Activated CD8-positive, alpha-beta T cell treated with anti-CD3 and anti-CD28 coated beads for 36 hours (primary cell): ENCODE measurements around the gene PLXNB1. TPM values are rescaled to one million over a fixed set of nuclear protein-coding genes. Genes with fewer than 3 reads are reported as not detected.

Experiments
- ATAC-seq: fragments of 200-7000 bp; cut with Tn5 transposase; one replicate; pipeline ENCODE4 v1.10.0; 2021; ENCODE audit warnings: mild to moderate bottlenecking, moderate library complexity
- CTCF ChIA-PET: fragments of 350-600 bp; sonication (Branson Sonifier 250); formaldehyde crosslinking; loops from one replicate; lab custom pipeline; 2021; ENCODE audit warnings: antibody characterized with exemption; lab: Charles Lee
- POLR2A ChIA-PET: fragments of 350-600 bp; sonication (Branson Sonifier 250); formaldehyde crosslinking; loops from one replicate; lab custom pipeline; 2021; ENCODE audit warnings: antibody characterized with exemption; lab: Charles Lee
- DNase-seq: peaks from one replicate; pipeline ENCODE4 v3.0.0-alpha.2; 2020
- H3K27ac Mint-ChIP-seq: one replicate; pipeline ENCODE4 v1.8.0; 2021; ENCODE audit warnings: mild to moderate bottlenecking, mixed read lengths
- H3K27me3 Mint-ChIP-seq: one replicate; pipeline ENCODE4 v1.8.0; 2021; ENCODE audit warnings: mixed read lengths
- H3K36me3 Mint-ChIP-seq: one replicate; pipeline ENCODE4 v1.8.0; 2021; ENCODE audit warnings: low read depth, mixed read lengths
- H3K4me1 Mint-ChIP-seq: one replicate; pipeline ENCODE4 v1.8.0; 2021; ENCODE audit warnings: low read depth, mixed read lengths
- H3K4me3 Mint-ChIP-seq: one replicate; pipeline ENCODE4 v1.8.0; 2021; ENCODE audit warnings: mild to moderate bottlenecking, moderate library complexity, mixed read lengths
- H3K9me3 Mint-ChIP-seq: one replicate; pipeline ENCODE4 v1.8.0; 2021; ENCODE audit warnings: mixed read lengths
- intact Hi-C: fragments of 100-400 bp; cut with micrococcal nuclease; formaldehyde crosslinking; loops from one replicate; pipeline ENCODE4 v1.10.0; 2022
- total RNA-seq, 2 experiments: library from RNA; stranded (reverse); gene quantifications; one replicate each; pipeline ENCODE4 v1.2.3, GENCODE V29; 2021
- TF ChIP-seq, protein P1 (sequence below): fragments of 200-600 bp; IDR thresholded peaks from one replicate; pipeline ENCODE4 v1.8.0; 2022; ENCODE audit warnings: antibody characterized with exemption, mild to moderate bottlenecking

Gene PLXNB1
- total RNA-seq, 2 experiments from 2014 or later = 3.7 TPM

GRCh38 chr3:48427630-48427962, 2.3 kb downstream of the PLXNB1 start:
- CTCF ChIA-PET = interaction anchor here (1.0 to 2.9 kb wide), 2 partner anchors 8 to 18 kb away, joined by 3 to 17 read pairs; partner anchors contain the start of gene ATRIP
- intact Hi-C loops = no loop called here
- no peak for ATAC-seq
- peaks cover 4% of the 10 kb centered on the region for H3K4me1 Mint-ChIP-seq
- H3K27me3 Mint-ChIP-seq = peaks cover 6% of the 10 kb centered on the region
- DNase-seq = no peak
- TF ChIP-seq, protein P1, sequence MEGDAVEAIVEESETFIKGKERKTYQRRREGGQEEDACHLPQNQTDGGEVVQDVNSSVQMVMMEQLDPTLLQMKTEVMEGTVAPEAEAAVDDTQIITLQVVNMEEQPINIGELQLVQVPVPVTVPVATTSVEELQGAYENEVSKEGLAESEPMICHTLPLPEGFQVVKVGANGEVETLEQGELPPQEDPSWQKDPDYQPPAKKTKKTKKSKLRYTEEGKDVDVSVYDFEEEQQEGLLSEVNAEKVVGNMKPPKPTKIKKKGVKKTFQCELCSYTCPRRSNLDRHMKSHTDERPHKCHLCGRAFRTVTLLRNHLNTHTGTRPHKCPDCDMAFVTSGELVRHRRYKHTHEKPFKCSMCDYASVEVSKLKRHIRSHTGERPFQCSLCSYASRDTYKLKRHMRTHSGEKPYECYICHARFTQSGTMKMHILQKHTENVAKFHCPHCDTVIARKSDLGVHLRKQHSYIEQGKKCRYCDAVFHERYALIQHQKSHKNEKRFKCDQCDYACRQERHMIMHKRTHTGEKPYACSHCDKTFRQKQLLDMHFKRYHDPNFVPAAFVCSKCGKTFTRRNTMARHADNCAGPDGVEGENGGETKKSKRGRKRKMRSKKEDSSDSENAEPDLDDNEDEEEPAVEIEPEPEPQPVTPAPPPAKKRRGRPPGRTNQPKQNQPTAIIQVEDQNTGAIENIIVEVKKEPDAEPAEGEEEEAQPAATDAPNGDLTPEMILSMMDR = no peak
- H3K36me3 Mint-ChIP-seq = peaks cover 10% of the 10 kb centered on the region
- peak overlapping the region; percentile 25 for H3K4me3 Mint-ChIP-seq
- POLR2A ChIA-PET = no interaction called here
- H3K9me3 Mint-ChIP-seq = no peaks in the 10 kb centered on the region
- no peak overlapping the region for H3K27ac Mint-ChIP-seq

- intact Hi-C loops = no loop called here
- DNase-seq (no peak), ATAC-seq (no peak)
- ChIA-PET CTCF (interaction anchor here (1.0 to 2.9 kb wide), 3 partner anchors 9 to 26 kb away, joined by 3 to 17 read pairs (median 3); partner anchors contain the start of gene ATRIP), POLR2A (interaction anchor here (1.4 kb wide), 1 partner anchor 12 kb away, joined by 6 read pairs; the partner anchor contains the start of genes CCDC51 and TMA7)
- H3K36me3 Mint-ChIP-seq = peaks cover 6% of the 10 kb centered on the region
- TF ChIP-seq, protein P1 = no peak
- H3K27ac Mint-ChIP-seq = no peak overlapping the region
- H3K4me1 Mint-ChIP-seq = peaks cover 4% of the 10 kb centered on the region
- no peak overlapping the region for H3K4me3 Mint-ChIP-seq
- H3K9me3 Mint-ChIP-seq = no peaks in the 10 kb centered on the region
- H3K27me3 Mint-ChIP-seq = peaks cover 6% of the 10 kb centered on the region
Observed at GRCh38 chr3:48426944-48427629, 2.8 kb downstream of the PLXNB1 start.

- ChIA-PET CTCF (interaction anchor here (1.2 to 2.9 kb wide), 2 partner anchors 9 to 26 kb away, joined by 3 to 17 read pairs; no protein-coding TSS in a partner anchor), POLR2A (interaction anchor here (1.2 to 1.4 kb wide), 2 partner anchors 13 to 20 kb away, joined by 3 to 6 read pairs; partner anchors contain the start of genes ATRIP, CCDC51 and TMA7)
- TF ChIP-seq, protein P1 = no peak
- H3K9me3 Mint-ChIP-seq = no peaks in the 10 kb centered on the region
- ATAC-seq (no peak), DNase-seq (no peak)
- peaks cover 6% of the 10 kb centered on the region for H3K27me3 Mint-ChIP-seq
- H3K36me3 Mint-ChIP-seq = no peaks in the 10 kb centered on the region
- H3K27ac Mint-ChIP-seq = no peak overlapping the region
- peaks cover 4% of the 10 kb centered on the region for H3K4me1 Mint-ChIP-seq
- intact Hi-C loops = no loop called here
- no peak overlapping the region for H3K4me3 Mint-ChIP-seq
Observed at GRCh38 chr3:48426401-48426909, 3.4 kb downstream of the PLXNB1 start.

DNA sequence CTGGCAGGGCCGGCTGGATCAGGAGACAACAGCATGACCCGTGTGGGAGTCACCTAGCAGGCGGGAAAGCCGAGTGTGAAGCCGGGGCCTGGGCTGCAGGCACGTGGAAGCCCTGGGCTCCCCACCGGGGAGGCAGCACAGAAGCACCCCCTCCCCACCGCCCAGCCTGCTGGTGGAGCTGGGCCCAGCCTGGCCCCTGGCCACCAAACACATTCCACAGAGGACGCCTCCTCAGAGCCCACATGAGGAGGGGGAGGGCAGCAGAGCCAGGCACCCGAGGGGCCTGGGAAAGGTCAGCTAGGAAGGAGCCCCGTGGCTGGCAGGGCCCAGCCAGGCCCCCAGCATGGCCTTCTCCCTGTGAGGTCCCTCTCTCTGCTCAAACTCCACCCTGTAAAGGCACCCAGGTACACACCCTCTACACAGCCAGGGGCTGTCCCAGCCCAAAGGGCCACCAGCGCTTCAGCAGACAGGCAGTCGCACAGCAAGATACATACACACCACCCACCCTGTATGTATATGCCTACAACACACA, 4.5 kb downstream of the PLXNB1 start:
- POLR2A ChIA-PET = interaction anchor here (1.2 to 1.4 kb wide), 2 partner anchors 14 to 21 kb away, joined by 3 to 6 read pairs; partner anchors contain the start of genes ATRIP, CCDC51 and TMA7
- Mint-ChIP-seq H3K27ac (no peak overlapping the region), H3K9me3 (no peaks in the 10 kb centered on the region), H3K27me3 (peaks cover 6% of the 10 kb centered on the region), H3K36me3 (no peaks in the 10 kb centered on the region), H3K4me3 (no peak overlapping the region), H3K4me1 (peaks cover 4% of the 10 kb centered on the region)
- TF ChIP-seq, protein P1 = no peak
- no peak for ATAC-seq
- intact Hi-C loops = no loop called here
- CTCF ChIA-PET = interaction anchor here (1.7 to 3.4 kb wide), 3 partner anchors 10 to 24 kb away, joined by 7 to 17 read pairs (median 16); no protein-coding TSS in a partner anchor
- DNase-seq = no peak
